ENCODE results near the gene SIRPB2.
A peak's percentile ranks its signal among the peaks of the same experiment; 100 is the strongest.

The SIRPB2 gene

GRCh38 chr20:1469925-1470571 lies 21.2 kb downstream of the SIRPB2 start:
- peak; percentile 19 for DNase-seq

- DNase-seq, result no peak
Observed at GRCh38 chr20:1469306-1469905, 21.8 kb downstream of the SIRPB2 start.

- DNase-seq, result no peak
Observed at GRCh38 chr20:1468117-1468624, 23.0 kb downstream of the SIRPB2 start.

GRCh38 chr20:1467355-1468116 lies 23.7 kb downstream of the SIRPB2 start:
- DNase-seq, result no peak

DNA sequence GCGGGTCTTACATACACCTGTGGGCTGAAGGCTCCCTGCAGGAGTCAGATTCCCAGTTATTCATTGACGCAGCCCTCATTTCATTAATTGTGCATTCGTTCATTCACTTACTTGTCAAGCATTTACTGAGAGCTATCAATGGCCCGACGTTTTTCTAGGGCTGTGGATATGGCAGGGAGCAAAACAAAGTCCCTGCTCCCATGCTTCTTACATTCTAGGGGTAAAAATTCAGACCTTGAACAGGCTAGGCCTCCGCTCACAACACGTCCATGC lies 24.2 kb downstream of the SIRPB2 start:
- no peak for DNase-seq

DNA sequence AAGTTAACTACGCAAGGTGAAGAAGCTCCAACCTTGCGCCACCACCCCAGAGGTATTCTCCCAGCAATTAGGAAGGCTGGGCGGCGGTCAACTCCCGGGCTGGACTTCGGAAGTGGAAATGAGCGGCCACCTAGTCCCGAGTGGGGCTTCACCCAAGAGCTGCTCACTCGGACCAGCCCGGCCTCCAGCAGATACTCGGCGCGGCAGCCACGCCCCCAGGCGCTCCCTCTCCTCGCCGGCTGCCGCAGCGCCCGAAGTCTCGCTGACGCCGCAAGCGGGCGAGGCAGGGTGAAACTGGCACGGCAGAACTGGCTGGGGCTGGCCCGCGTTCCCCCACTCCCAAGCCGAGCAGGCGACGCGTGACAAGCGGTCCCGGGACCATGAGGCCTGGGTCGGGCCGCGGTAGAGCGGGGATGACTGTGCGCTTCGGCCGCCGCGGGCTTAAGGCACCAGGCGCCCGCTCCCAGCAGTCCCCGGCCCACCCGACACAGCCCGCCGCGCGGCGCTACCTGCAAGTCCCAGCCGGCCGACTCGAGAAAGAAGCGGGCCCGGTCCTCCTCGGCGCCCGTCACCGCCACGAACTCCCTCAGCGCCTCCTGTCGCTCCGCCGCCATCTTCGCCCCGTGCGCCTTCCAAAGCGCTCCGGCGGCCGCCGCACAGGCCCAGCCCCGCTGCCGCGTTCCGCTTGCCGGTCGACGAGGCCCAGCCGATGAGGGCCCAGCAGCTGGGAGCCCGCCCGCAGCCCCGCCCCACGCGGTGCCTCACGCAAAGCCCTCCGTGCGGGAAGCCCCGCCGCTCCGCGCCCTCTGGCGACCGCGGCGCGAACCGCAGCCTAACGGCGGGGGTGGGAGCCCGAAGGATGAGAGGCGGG lies 24.8 kb downstream of the SIRPB2 start, which contains the start of gene NSFL1C:
Gene NSFL1C, minus strand, starts transcription at position 639 of the 871 bp plus-strand sequence. Its CDS starts 25 bp downstream, at position 614.
- DNase-seq, result peak; percentile 89

- no peak for DNase-seq
Observed at GRCh38 chr20:1465470-1466210, 25.6 kb downstream of the SIRPB2 start.

DNA sequence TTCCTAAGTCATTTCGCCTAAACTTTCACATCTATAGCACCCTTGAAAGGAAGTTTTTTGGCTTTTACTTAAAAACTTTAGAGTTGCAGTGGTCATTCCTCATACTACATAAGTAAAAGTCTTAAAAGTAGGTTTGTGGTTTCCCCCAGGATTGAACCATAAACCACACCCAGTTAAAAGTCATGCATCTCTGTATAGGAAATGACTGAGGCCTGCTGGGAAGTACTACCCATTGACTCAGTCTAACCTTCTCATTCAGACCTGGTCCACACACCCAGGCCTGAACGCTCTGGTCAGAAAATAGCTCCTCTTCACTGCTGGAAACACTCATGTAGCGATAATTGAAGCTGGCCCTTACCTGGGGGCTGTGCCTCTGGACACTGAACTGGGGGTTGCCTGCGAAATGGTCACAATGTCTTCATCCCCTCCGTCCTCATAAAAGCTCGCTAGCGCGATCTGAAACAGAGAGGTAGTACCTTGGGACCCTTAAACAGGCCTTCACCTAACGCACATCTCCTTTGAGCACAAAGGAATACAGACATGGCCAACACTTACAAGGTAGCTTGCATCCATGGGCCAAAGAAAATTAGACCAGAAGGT lies 27.1 kb downstream of the SIRPB2 start:
- no peak for DNase-seq

DNA sequence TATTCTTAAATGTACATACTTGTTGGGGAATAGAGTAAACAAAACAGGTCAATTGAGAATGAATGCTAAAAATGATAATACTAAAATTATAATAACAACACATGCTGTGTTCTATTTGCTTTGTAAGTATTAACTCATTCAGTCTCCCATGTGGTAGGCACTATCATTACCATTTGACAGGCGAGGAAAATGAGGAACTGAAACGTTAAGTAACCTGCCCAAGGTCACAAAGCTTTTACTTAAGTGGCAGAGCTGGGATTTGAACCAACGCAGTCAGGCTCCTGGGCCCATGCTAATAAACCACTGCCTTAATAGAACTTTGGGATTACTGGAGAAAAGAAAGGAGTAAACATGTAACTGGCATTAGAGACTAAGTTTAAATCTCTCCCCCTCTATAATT lies 28.4 kb downstream of the SIRPB2 start:
- no peak for DNase-seq

GRCh38 chr20:1462001-1462400 lies 29.2 kb downstream of the SIRPB2 start:
- no peak for DNase-seq

GRCh38 chr20:1460275-1460674 lies 30.9 kb downstream of the SIRPB2 start:
- DNase-seq, result no peak

DNA sequence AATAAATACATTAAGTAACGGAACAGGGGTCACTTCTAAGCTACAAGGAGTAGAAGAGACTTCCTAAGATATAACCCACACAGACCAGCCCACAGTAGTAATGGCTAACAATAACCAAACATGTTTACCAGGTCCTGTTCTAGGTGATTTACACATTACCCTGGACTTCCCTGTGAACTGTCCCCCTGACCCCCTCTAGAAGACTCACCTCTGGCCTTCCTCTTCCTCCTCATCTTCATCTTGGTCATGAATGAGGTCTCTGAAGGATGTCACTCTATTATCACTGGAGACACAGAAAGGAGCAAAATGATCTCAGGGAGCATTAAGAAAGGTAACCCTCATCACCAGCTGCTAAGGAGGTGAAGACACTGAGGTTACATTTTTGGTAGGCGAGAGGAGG lies 33.2 kb downstream of the SIRPB2 start:
- no peak for DNase-seq

DNA sequence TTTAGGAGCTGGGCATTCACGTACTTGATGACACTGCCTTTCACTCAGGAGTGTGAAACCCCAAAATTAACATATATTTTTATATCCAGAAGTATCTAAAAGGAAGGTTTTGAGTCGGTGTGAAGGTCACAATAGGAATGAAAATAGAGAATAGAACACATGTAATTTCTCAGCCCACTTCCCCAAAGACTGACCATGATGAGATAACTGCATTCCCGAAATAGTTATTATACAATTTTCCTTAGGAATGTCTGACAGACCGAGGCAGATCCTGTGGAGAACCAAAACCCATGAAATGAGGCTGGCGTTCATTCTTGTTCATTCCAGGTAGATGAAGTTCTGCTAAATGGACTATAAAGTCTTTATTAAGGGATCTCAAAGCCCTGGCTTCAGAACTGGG lies 34.9 kb downstream of the SIRPB2 start:
- no peak for DNase-seq

DNA sequence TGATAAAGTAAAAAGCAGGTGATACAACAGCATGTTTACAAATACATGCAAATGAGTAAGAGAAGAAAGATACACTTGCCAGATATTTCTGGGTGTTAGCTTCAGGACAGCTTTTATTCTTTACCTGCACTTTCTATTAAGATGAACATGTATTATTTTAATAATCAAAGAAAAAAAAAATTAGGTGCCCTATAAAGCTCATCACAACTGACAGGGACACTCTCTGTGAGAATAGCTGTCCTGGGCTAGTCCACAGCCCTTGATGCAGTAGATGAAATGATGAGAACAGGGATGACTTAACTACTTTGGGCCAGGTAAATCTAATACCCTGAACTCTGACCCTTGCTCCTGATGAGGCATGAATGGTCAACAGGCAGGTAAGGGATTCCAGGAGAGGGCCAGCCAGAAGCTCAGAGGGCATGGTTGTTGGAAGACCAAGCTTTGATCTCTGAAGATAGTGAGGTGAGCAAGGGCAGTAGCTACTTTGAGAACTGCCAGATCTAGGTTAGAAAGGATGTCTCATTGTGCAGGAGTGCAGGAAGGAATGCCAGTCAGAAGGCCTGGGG lies 40.2 kb downstream of the SIRPB2 start:
- no peak for DNase-seq

- no peak for DNase-seq
Observed at GRCh38 chr20:1449370-1449769, 41.9 kb downstream of the SIRPB2 start.

- DNase-seq, result no peak
Observed at GRCh38 chr20:1448081-1448620, 43.1 kb downstream of the SIRPB2 start.

DNA sequence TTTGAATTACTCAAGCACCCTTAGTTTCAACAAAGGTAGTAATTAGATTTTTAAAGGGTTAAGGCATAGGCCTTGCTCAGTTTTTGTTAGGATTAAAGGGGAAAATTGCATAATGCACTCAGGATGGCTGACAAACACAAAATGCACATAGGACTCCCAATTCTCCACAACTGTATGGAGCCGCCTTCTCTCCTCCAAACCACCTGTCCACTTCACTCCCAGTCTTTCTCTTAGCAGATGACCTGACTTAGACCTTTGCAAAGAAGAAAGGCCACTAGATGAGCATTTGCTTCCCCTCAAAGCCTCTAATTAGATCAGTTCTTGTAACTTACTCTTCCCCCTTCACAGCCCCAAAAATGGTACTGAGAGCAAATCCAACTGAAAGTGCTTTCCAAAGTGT lies 44.7 kb downstream of the SIRPB2 start:
- no peak for DNase-seq

DNA sequence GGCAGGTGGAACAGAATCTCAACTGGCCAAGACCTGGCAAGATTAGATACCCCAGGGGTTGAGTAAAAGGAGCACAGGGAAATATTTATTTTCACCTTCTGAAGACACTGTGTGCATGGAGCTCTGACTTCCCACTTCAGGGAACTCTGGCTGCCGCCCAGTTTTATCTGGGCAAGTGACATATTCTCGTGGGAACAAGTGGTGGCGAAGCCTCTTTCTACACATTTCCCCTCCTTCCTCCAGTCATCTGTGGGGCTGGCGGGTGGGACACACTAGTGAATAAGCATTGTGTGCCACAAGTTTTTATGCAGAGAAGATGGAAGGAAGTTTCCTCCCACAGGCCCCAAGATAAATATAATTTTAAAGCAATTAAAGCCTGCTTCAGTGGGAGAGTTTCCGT lies 48.1 kb downstream of the SIRPB2 start:
- no peak for DNase-seq

- no peak for DNase-seq
Observed at GRCh38 chr20:1442304-1442703, 48.9 kb downstream of the SIRPB2 start.

DNA sequence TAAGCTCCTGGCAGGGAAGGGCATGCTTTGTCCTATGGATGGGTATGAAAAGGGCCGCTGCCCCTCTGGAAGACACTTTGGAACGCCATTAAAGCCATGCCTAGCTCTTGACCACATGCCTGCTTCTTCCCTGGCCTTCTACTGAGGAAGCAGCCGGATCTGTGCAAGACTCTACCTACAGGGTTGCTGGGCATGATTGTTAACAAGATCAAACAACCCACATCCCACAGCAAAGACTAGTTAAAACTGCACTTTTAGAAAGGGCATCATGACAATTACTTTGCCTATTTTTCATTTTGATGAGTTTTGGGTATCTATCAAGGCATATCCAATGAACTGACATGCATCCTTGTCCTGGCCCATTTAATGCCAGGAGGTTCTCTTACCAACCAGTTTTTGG lies 50.1 kb downstream of the SIRPB2 start:
- DNase-seq, result no peak

GRCh38 chr20:1440024-1440423 lies 51.2 kb downstream of the SIRPB2 start:
- DNase-seq, result no peak
